Spleen (tissue), 11 donors: ENCODE data around the gene COPG2. TPM values are rescaled to one million over a fixed set of nuclear protein-coding genes. Genes with fewer than 3 reads are reported as not detected.

Experiments used
- DNase-seq: peaks from one replicate; pipeline ENCODE4 v3.0.0-alpha.2; 2020
- H3K27ac ChIP-seq, 8 donors: fragments of 200-600 bp; sonication (generic) in 7 of 8; 1 replicate in 4 of 8; 2 replicates in 4 of 8; pipeline versions ENCODE4 v1.5.0 to v1.8.0; 2016 to 2021; ENCODE audit warnings: inconsistent platforms in 4 of 8, mild to moderate bottlenecking in 4 of 8, moderate library complexity in 1 of 8
- H3K27me3 ChIP-seq, 7 donors: fragments of 200-600 bp; sonication (generic) in 6 of 7; replicated peaks in 1 of 7; 1 replicate in 4 of 7; 2 replicates in 3 of 7; pipeline versions ENCODE4 v1.5.0 to v1.8.0; 2016 to 2021; ENCODE audit warnings: inconsistent platforms in 3 of 7, mild to moderate bottlenecking in 1 of 7
- H3K36me3 ChIP-seq, 6 donors: fragments of 200-600 bp; sonication (generic) in 5 of 6; 1 replicate in 4 of 6; 2 replicates in 2 of 6; pipeline versions ENCODE4 v1.5.0 to v1.8.0; 2016 to 2021; ENCODE audit warnings: inconsistent platforms in 2 of 6
- H3K4me1 ChIP-seq, 6 donors: fragments of 200-600 bp; sonication (generic) in 5 of 6; 1 replicate in 3 of 6; 2 replicates in 3 of 6; pipeline versions ENCODE4 v1.5.0 to v1.8.0; 2016 to 2021; ENCODE audit warnings: inconsistent platforms in 3 of 6
- H3K4me3 ChIP-seq, 8 donors: fragments of 200-600 bp; sonication (generic) in 7 of 8; 1 replicate in 4 of 8; 2 replicates in 4 of 8; pipeline versions ENCODE4 v1.5.0 to v1.8.0; 2016 to 2021; ENCODE audit warnings: inconsistent platforms in 4 of 8, mild to moderate bottlenecking in 4 of 8, moderate library complexity in 2 of 8
- H3K9me3 ChIP-seq, 8 donors: fragments of 200-600 bp; sonication (generic) in 7 of 8; 1 replicate in 4 of 8; 2 replicates in 4 of 8; pipeline versions ENCODE4 v1.5.0 to v1.8.0; 2016 to 2021; ENCODE audit warnings: inconsistent platforms in 4 of 8
- POLR2A ChIP-seq, 3 donors: fragments of 450-650 bp; IDR thresholded peaks; one replicate each; pipeline ENCODE4 v1.5.1; 2017; ENCODE audit warnings: antibody characterized with exemption in 3 of 3, mild to moderate bottlenecking in 1 of 3
- POLR2AphosphoS5 ChIP-seq, 3 donors: sonication (generic); formaldehyde crosslinking; IDR thresholded peaks; one replicate each; pipeline ENCODE4 v1.5.1; 2017; ENCODE audit warnings: antibody characterized with exemption in 3 of 3
- WGBS, 5 donors: extraction: QIAGEN DNeasy Blood & Tissue Kit in 3 of 5; methylation state at CpG; one replicate each; pipeline versions ENCODE4 v1.1.5 to v1.1.7; 2013 to 2018; 5-methylcytosine and 5-hydroxymethylcytosine counted together
- intact Hi-C: fragments of 100-400 bp; cut with DNase I; formaldehyde crosslinking; loops from one replicate; pipeline ENCODE4 v1.15.0; 2023; ENCODE audit warnings: low total_unique reads
- polyA plus RNA-seq, 3 donors: library from polyadenylated mRNA; stranded (reverse); fragments of 200-250 nt; gene quantifications; one replicate each; pipeline ENCODE4 v1.2.1, GENCODE V29; 2013
- total RNA-seq, 7 donors: library from RNA; depleted of rRNA in 3 of 7; stranded (reverse); fragments of >200 nt in 3 of 7; fragmentation: NEBNext Ultra II Directional in 4 of 7; extraction: Animal tissue kit (Norgen Biotek cat#: 25700) in 4 of 7; gene quantifications; one replicate each; pipeline versions ENCODE4 v1.1.0 to v1.2.1, GENCODE V29; 2016 to 2021
- TF ChIP-seq, protein P1 (sequence below), 11 experiments: fragments of 200-600 bp in 7 of 11; fragments of 450-650 bp in 4 of 11; sonication (generic) in 4 of 11; IDR thresholded peaks in 8 of 11; conservative IDR thresholded peaks in 3 of 11; 1 replicate in 7 of 11; 2 replicates in 4 of 11; pipeline versions ENCODE4 v1.4.0 to v1.8.0; 2016 to 2021; ENCODE audit warnings: antibody characterized with exemption in 11 of 11, inconsistent platforms in 4 of 11, mild to moderate bottlenecking in 1 of 11
- donor health status: healthy with polysubstance abuse.
- donor health status: DM: no; HTN: no; CAD: no; lungs with moderate emphysema.
- donor health status: DM: no; HTN: no; CAD: no.
- donor health status: Bipolar disorder and iron deficiency.
- donor health status: healthy.
- donor health status: DM: no; HTN: no; CAD: no.
- donor health status: DM: yes; HTN: yes; CAD: no.

Gene COPG2
- total and polyA plus RNA-seq, 10 donors = 5.8 to 25.1 (median 18.3) TPM

- 76 to 94% (median 86%) methylated on average over 2 of the region's 2 CpGs for WGBS, 5 donors
- intact Hi-C loops = no loop called here
- Histone ChIP-seq H3K27me3 (no peaks in the 10 kb centered on the region), H3K4me1 (peaks cover 2 to 8% (median 6%) of the 10 kb centered on the region in 6 donors), H3K27ac (no peak overlapping the region), H3K9me3 (no peaks in the 10 kb centered on the region), H3K36me3 (no peaks in the 10 kb centered on the region), H3K4me3 (no peak overlapping the region)
- TF ChIP-seq, protein P1, sequence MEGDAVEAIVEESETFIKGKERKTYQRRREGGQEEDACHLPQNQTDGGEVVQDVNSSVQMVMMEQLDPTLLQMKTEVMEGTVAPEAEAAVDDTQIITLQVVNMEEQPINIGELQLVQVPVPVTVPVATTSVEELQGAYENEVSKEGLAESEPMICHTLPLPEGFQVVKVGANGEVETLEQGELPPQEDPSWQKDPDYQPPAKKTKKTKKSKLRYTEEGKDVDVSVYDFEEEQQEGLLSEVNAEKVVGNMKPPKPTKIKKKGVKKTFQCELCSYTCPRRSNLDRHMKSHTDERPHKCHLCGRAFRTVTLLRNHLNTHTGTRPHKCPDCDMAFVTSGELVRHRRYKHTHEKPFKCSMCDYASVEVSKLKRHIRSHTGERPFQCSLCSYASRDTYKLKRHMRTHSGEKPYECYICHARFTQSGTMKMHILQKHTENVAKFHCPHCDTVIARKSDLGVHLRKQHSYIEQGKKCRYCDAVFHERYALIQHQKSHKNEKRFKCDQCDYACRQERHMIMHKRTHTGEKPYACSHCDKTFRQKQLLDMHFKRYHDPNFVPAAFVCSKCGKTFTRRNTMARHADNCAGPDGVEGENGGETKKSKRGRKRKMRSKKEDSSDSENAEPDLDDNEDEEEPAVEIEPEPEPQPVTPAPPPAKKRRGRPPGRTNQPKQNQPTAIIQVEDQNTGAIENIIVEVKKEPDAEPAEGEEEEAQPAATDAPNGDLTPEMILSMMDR (IDR thresholded peaks at IDR 0.05 in 8 of 11, conservative IDR thresholded peaks at IDR 0.05 in 3 of 11) = no peak
- TF ChIP-seq POLR2AphosphoS5 (IDR thresholded peaks at IDR 0.05) (no peak), POLR2A (IDR thresholded peaks at IDR 0.05) (no peak)
- DNase-seq = no peak
Measured at GRCh38 chr7:130674456-130674855, 5.9 kb upstream of the COPG2 start.

DNA sequence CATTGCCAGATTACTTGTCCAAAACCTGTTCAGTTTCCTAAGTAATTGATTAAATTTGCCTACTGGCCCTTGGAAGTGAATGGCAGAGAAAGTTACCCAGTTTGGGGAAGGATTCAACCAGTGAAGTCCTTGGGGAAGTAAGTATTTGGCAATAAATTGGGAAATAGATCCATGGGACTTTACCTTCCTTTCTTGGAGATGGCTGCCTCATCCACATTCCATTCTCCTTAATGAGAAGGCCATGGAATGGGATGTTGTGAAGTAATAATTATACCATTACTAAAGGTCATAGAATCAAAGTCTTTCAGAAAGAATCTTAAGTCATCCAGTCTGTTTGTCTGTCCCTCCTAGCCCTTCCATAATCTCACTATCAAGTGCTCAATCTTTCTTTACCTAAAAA lies 4.5 kb upstream of the COPG2 start:
- Histone ChIP-seq H3K36me3 (no peaks in the 10 kb centered on the region), H3K27ac (peak overlapping the region in 5 of 8 donors; percentile 4 to 49 (median 21)), H3K4me3 (no peak overlapping the region), H3K9me3 (no peaks in the 10 kb centered on the region), H3K4me1 (peaks cover 2 to 14% (median 10%) of the 10 kb centered on the region in 6 donors), H3K27me3 (no peaks in the 10 kb centered on the region)
- intact Hi-C loops = no loop called here
- TF ChIP-seq POLR2A (IDR thresholded peaks at IDR 0.05) = no peak
- TF ChIP-seq POLR2AphosphoS5 (IDR thresholded peaks at IDR 0.05) = no peak
- TF ChIP-seq, protein P1 (IDR thresholded peaks at IDR 0.05 in 8 of 11, conservative IDR thresholded peaks at IDR 0.05 in 3 of 11) = no peak
- no peak for DNase-seq

GRCh38 chr7:130672146-130672545 lies 3.6 kb upstream of the COPG2 start:
- 74 to 89% (median 88%) methylated on average over 4 of the region's 4 CpGs for WGBS, 5 donors
- no peaks in the 10 kb centered on the region for H3K36me3 ChIP-seq
- DNase-seq = no peak
- TF ChIP-seq POLR2AphosphoS5 (IDR thresholded peaks at IDR 0.05) (no peak), POLR2A (IDR thresholded peaks at IDR 0.05) (no peak)
- TF ChIP-seq, protein P1 (IDR thresholded peaks at IDR 0.05 in 8 of 11, conservative IDR thresholded peaks at IDR 0.05 in 3 of 11) = no peak
- H3K27me3 ChIP-seq = no peaks in the 10 kb centered on the region
- no peak overlapping the region for H3K4me3 ChIP-seq
- H3K4me1 ChIP-seq = peaks cover 2 to 23% (median 18%) of the 10 kb centered on the region in 6 donors
- no peaks in the 10 kb centered on the region for H3K9me3 ChIP-seq
- intact Hi-C loops = no loop called here
- peak overlapping the region in 5 of 8 donors; percentile 4 to 49 (median 22) for H3K27ac ChIP-seq

DNA sequence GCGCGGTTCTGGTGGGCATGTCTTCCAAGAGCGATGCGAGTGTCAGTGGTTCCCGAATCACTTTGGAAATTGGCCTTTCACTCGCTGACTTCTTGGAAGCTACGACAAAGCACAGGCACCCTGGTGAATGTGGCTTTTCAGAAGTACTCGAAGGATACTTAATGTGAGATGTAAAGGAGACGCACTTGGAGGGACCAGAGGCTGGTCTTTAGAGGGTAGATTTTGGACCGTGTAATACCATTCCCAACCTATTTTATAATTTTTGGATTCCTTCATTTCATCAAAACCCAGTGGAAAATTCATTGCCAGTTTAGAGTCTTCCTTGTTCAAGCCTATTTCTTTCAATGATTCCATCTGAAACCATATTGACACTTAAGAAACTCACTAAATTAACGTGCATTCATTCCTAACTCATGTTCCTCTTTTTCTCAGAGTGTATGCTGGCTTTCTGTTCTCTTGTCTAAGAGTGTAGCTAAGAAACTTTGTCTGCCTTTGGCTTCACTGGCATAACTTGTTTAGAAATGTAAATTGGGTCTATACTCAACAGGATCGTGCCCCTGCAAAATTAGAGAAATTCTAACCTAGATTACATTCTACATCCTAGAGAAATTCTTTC lies 645 bp upstream of the COPG2 start:
- no peaks in the 10 kb centered on the region for H3K9me3 ChIP-seq
- no peak for DNase-seq
- no peak for TF ChIP-seq POLR2AphosphoS5 (IDR thresholded peaks at IDR 0.05)
- peak overlapping the region; percentile 74 to 93 (median 87) for H3K4me3 ChIP-seq
- 9 to 13% (median 10%) methylated on average over 10 to 12 of the region's 12 CpGs for WGBS, 5 donors
- peaks cover 0 to 16% (median 4%) of the 10 kb centered on the region in 6 donors for H3K36me3 ChIP-seq
- H3K27me3 ChIP-seq = no peaks in the 10 kb centered on the region
- H3K4me1 ChIP-seq = peaks cover 2 to 29% (median 19%) of the 10 kb centered on the region in 6 donors
- intact Hi-C loops = no loop called here
- peak overlapping the region; percentile 49 to 94 (median 89) for H3K27ac ChIP-seq
